Central memory CD8-positive, alpha-beta T cell (primary cell): Measurements from ENCODE around the gene NLRP9.

Source experiments
- ATAC-seq: fragments of 150-1000 bp; cut with Tn5 transposase; replicated peaks from 2 replicates; pipeline ENCODE4 v1.10.0; 2022; ENCODE audit warnings: mild to moderate bottlenecking, moderate FRiP score, moderate number of reproducible peaks; ENCODE audit not compliant: poor library complexity, severe bottlenecking; ENCODE audit errors: extremely low read depth
- DNase-seq, 2 donors: peaks; one replicate each; pipeline ENCODE4 v3.0.0; 2021; ENCODE audit warnings: low spot score in 2 of 2
- H3K27ac Mint-ChIP-seq: one replicate; pipeline ENCODE4 v1.8.0; 2022; ENCODE audit warnings: low read depth, mild to moderate bottlenecking, moderate library complexity, mixed read lengths
- H3K27me3 Mint-ChIP-seq: one replicate; pipeline ENCODE4 v1.8.0; 2022; ENCODE audit warnings: mixed read lengths
- H3K36me3 Mint-ChIP-seq: one replicate; pipeline ENCODE4 v1.8.0; 2022; ENCODE audit warnings: mild to moderate bottlenecking, moderate library complexity, mixed read lengths; ENCODE audit not compliant: insufficient read depth
- H3K4me1 Mint-ChIP-seq: one replicate; pipeline ENCODE4 v1.8.0; 2022; ENCODE audit warnings: mixed read lengths
- H3K4me3 Mint-ChIP-seq: one replicate; pipeline ENCODE4 v1.8.0; 2022; ENCODE audit warnings: mild to moderate bottlenecking, moderate library complexity, mixed read lengths
- H3K9me3 Mint-ChIP-seq: one replicate; pipeline ENCODE4 v1.8.0; 2022; ENCODE audit warnings: mixed read lengths

The NLRP9 gene

DNA sequence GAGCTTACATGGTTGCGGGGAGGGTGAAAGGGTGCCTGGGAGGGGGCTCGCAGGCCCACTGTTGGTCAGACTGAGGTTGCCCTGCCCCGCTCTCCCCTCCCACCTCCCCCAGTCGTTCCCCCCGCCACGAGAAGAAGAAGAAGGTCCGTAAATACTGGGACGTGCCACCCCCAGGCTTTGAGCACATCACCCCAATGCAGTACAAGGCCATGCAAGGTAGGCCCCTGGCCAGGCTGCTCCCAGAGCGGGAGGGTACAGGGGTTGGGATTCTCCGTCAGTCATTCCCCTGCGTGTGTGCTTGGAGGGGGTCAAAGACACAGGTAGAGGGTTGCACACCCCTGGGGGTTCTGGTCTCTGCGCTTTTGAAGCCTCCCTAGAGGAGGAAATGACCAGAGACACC, 77.8 kb downstream of the NLRP9 start:
- Mint-ChIP-seq H3K4me3 (peak overlapping the region; percentile 95), H3K9me3 (no peaks in the 10 kb centered on the region), H3K27ac (peak overlapping the region; percentile 91), H3K36me3 (peaks cover 56% of the 10 kb centered on the region), H3K27me3 (no peaks in the 10 kb centered on the region), H3K4me1 (peaks cover 60% of the 10 kb centered on the region)
- DNase-seq = no peak
- ATAC-seq = no peak

DNA sequence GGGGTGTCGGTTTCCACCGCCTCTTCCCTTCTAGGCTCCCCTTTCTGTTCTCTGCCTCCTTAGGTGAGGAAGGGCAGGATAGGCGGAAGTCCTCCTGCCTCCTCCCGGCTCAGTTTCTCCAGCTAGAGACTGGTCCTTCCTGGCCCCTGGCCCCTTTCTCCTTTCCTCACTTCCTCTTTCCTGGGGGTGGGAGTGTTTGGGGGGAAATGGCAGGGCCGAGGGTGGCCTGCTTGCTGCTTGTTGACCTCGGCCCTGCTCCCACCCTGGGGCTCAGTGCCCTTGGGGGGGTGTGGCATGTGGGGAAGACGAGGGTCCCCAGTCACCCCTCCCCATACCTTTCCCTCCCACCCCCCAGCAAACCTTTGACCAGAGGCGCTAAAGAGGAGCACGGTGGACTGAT, 78.4 kb downstream of the NLRP9 start:
- no peak for ATAC-seq
- peak overlapping the region; percentile 95 for H3K4me3 Mint-ChIP-seq
- peaks cover 56% of the 10 kb centered on the region for H3K36me3 Mint-ChIP-seq
- no peaks in the 10 kb centered on the region for H3K9me3 Mint-ChIP-seq
- H3K27ac Mint-ChIP-seq = peak overlapping the region; percentile 91
- H3K4me1 Mint-ChIP-seq = peaks cover 61% of the 10 kb centered on the region
- no peak for DNase-seq
- H3K27me3 Mint-ChIP-seq = no peaks in the 10 kb centered on the region

DNA sequence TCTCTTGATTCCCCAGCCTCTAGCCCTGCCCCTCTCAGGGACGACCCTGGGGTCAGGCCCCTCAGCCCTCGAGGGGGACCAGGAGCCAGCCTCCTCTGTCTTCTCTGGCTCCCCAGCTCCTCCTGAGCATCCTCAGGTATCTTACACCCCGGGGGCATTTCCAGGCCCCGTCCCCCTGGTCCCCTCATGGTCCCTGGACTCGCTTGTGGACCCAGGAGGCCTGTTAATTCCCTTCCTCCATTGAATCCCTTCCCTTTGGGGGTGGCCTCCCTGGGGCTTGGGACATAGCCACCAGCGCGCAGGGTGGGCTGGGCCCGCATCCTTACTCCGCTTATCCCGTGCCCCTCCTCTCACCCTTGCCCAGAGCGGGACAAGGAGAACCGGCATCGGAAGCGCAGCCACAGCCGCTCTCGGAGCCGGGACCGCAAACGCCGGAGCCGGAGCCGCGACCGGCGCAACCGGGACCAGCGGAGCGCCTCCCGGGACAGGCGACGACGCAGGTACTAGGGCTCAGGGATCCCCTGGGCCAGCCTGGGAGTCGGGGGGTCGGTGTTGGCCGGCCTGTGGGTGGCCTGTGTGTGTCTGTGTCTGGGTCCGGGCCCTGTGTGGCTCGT, 79.2 kb downstream of the NLRP9 start:
- ATAC-seq = no peak
- DNase-seq = no peak
- no peaks in the 10 kb centered on the region for H3K27me3 Mint-ChIP-seq
- H3K4me3 Mint-ChIP-seq = peak overlapping the region; percentile 95
- H3K36me3 Mint-ChIP-seq = peaks cover 55% of the 10 kb centered on the region
- no peaks in the 10 kb centered on the region for H3K9me3 Mint-ChIP-seq
- H3K4me1 Mint-ChIP-seq = peaks cover 68% of the 10 kb centered on the region
- H3K27ac Mint-ChIP-seq = peak overlapping the region; percentile 91
